H1 (cell line): ENCODE data around the gene TPM1. TPM values are rescaled to one million over a fixed set of nuclear protein-coding genes. Genes with fewer than 3 reads are reported as not detected.

Experiments used
- CTCF ChIA-PET: fragments of 300-600 bp; sonication (Branson Sonifier 250); formaldehyde crosslinking; loops from one replicate; lab custom pipeline; 2021; ENCODE audit not compliant: partially characterized antibody; lab: Charles Lee
- POLR2A ChIA-PET: fragments of 300-600 bp; sonication (Branson Sonifier 250); formaldehyde crosslinking; loops from one replicate; lab custom pipeline; 2021; ENCODE audit warnings: inconsistent platforms; ENCODE audit not compliant: partially characterized antibody; lab: Charles Lee
- DNase-seq, 2 experiments: peaks; one replicate each; pipeline versions ENCODE4 v3.0.0 to v3.0.0-alpha.2; 2010 to 2022; ENCODE audit warnings: low spot score in 2 of 2, low read depth in 1 of 2, mixed read lengths in 1 of 2
- FAIRE-seq: peaks from 2 replicates; lab custom pipeline; 2011; peaks lifted over from hg19 to GRCh38; lab: Jason Lieb, UNC
- H2AFZ ChIP-seq: 2 replicates; pipeline ENCODE4 v1.8.1; 2012; ENCODE audit warnings: low read length, inconsistent platforms
- H2AK5ac ChIP-seq: 2 replicates; pipeline ENCODE4 v1.6.1; 2013; ENCODE audit warnings: low read depth, low read length
- H2BK120ac ChIP-seq: replicated peaks from 2 replicates; pipeline ENCODE3; 2013; ENCODE audit warnings: low read depth, low read length, inconsistent platforms
- H2BK12ac ChIP-seq: 2 replicates; pipeline ENCODE4 v1.6.1; 2013; ENCODE audit warnings: low read depth, low read length
- H2BK15ac ChIP-seq: 2 replicates; pipeline ENCODE4 v1.6.1; 2013; ENCODE audit warnings: low read length
- H2BK20ac ChIP-seq: 2 replicates; pipeline ENCODE4 v1.6.1; 2013; ENCODE audit warnings: low read length
- H2BK5ac ChIP-seq: 2 replicates; pipeline ENCODE4 v1.6.1; 2013; ENCODE audit warnings: low read depth, low read length
- H3K14ac ChIP-seq: 2 replicates; pipeline ENCODE4 v1.6.1; 2013; ENCODE audit warnings: inconsistent platforms; ENCODE audit not compliant: insufficient read length
- H3K18ac ChIP-seq: 2 replicates; pipeline ENCODE4 v1.6.1; 2013; ENCODE audit warnings: low read length; ENCODE audit errors: extremely low read depth
- H3K23ac ChIP-seq: 2 replicates; pipeline ENCODE4 v1.6.1; 2013; ENCODE audit warnings: inconsistent platforms; ENCODE audit not compliant: insufficient read length
- H3K23me2 ChIP-seq: 2 replicates; pipeline ENCODE4 v1.6.1; 2013; ENCODE audit warnings: low read depth, low read length
- H3K27ac ChIP-seq: 2 replicates; pipeline ENCODE4 v1.6.1; 2011; ENCODE audit warnings: low read depth, low read length, inconsistent platforms
- H3K27me3 ChIP-seq, 4 experiments: replicated peaks in 1 of 4; 1 replicate in 1 of 4; 2 replicates in 3 of 4; pipeline versions ENCODE4 v1.6.1 to v1.8.1; 2011 to 2013; ENCODE audit warnings: low read length in 3 of 4, mild to moderate bottlenecking in 3 of 4, inconsistent platforms in 2 of 4, mixed read lengths in 2 of 4, moderate library complexity in 1 of 4; ENCODE audit not compliant: control insufficient read depth in 3 of 4, insufficient read depth in 3 of 4; ENCODE audit errors: extremely low read depth in 1 of 4
- H3K36me3 ChIP-seq, 4 experiments: 2 replicates each; pipeline versions ENCODE4 v1.6.1 to v1.8.1; 2011 to 2013; ENCODE audit warnings: mild to moderate bottlenecking in 4 of 4, low read length in 3 of 4, moderate library complexity in 2 of 4, control low read depth in 1 of 4, inconsistent platforms in 1 of 4; ENCODE audit not compliant: insufficient read depth in 4 of 4, control insufficient read depth in 2 of 4
- H3K4ac ChIP-seq: replicated peaks from 2 replicates; pipeline ENCODE3; 2013; ENCODE audit warnings: low read length, low read depth, mixed read lengths, inconsistent platforms; ENCODE audit not compliant: insufficient read length
- H3K4me1 ChIP-seq, 4 experiments: replicated peaks in 1 of 4; 1 replicate in 1 of 4; 2 replicates in 3 of 4; pipeline versions ENCODE4 v1.6.1 to v1.8.1; 2011 to 2013; ENCODE audit warnings: low read length in 3 of 4, inconsistent platforms in 2 of 4, mixed read lengths in 1 of 4; ENCODE audit not compliant: insufficient read depth in 4 of 4, control insufficient read depth in 3 of 4
- H3K4me2 ChIP-seq, 2 experiments: 2 replicates each; pipeline versions ENCODE4 v1.6.1 to v1.8.1; 2011 to 2013; ENCODE audit warnings: low read depth in 2 of 2, low read length in 2 of 2, control low read depth in 1 of 2, inconsistent platforms in 1 of 2, mild to moderate bottlenecking in 1 of 2; ENCODE audit not compliant: insufficient read depth in 1 of 2
- H3K4me3 ChIP-seq, 4 experiments: fragments of 200-600, 300-600 bp in 1 of 4; sonication (generic), shearing (Covaris generic), sonication (Bioruptor Twin) in 1 of 4; 2 replicates each; pipeline versions ENCODE4 v1.5.1 to v1.8.1; 2011 to 2016; ENCODE audit warnings: low read length in 4 of 4, low read depth in 3 of 4, control low read depth in 2 of 4, inconsistent platforms in 2 of 4, mild to moderate bottlenecking in 2 of 4, mixed read lengths in 1 of 4, moderate library complexity in 1 of 4; ENCODE audit not compliant: insufficient read depth in 2 of 4; ENCODE audit errors: extremely low read depth in 1 of 4
- H3K56ac ChIP-seq: replicated peaks from 2 replicates; pipeline ENCODE3; 2013; ENCODE audit warnings: low read depth, mild to moderate bottlenecking, mixed read lengths, low read length, inconsistent platforms; ENCODE audit not compliant: insufficient read length
- H3K79me1 ChIP-seq: 2 replicates; pipeline ENCODE4 v1.6.1; 2013; ENCODE audit warnings: low read depth, low read length, control low read depth
- H3K79me2 ChIP-seq, 2 experiments: 2 replicates each; pipeline versions ENCODE4 v1.6.1 to v1.8.1; 2012 to 2013; ENCODE audit warnings: low read length in 2 of 2, mild to moderate bottlenecking in 2 of 2, inconsistent platforms in 1 of 2; ENCODE audit not compliant: insufficient read depth in 2 of 2, control insufficient read depth in 1 of 2
- H3K9ac ChIP-seq, 4 experiments: replicated peaks in 1 of 4; 1 replicate in 1 of 4; 2 replicates in 3 of 4; pipeline versions ENCODE4 v1.6.1 to v1.8.1; 2011 to 2013; ENCODE audit warnings: low read depth in 3 of 4, low read length in 3 of 4, control low read depth in 2 of 4, mild to moderate bottlenecking in 2 of 4, moderate library complexity in 2 of 4, inconsistent platforms in 1 of 4; ENCODE audit errors: extremely low read depth in 1 of 4
- H3K9me3 ChIP-seq, 2 experiments: 2 replicates each; pipeline versions ENCODE4 v1.6.1 to v1.8.1; 2012 to 2013; ENCODE audit warnings: mild to moderate bottlenecking in 2 of 2, moderate library complexity in 2 of 2, control low read depth in 1 of 2, inconsistent platforms in 1 of 2, low read depth in 1 of 2, low read length in 1 of 2, mixed read lengths in 1 of 2; ENCODE audit not compliant: insufficient read depth in 2 of 2
- H4K20me1 ChIP-seq, 2 experiments: replicated peaks in 1 of 2; 2 replicates each; pipeline versions ENCODE3 to v1.8.1; 2011 to 2013; ENCODE audit warnings: inconsistent platforms in 2 of 2, low read length in 2 of 2, mild to moderate bottlenecking in 1 of 2; ENCODE audit not compliant: insufficient read depth in 2 of 2, control insufficient read depth in 1 of 2
- H4K5ac ChIP-seq: 2 replicates; pipeline ENCODE4 v1.6.1; 2013; ENCODE audit warnings: low read length, low read depth, mixed read lengths, inconsistent platforms; ENCODE audit not compliant: insufficient read length
- H4K8ac ChIP-seq: 2 replicates; pipeline ENCODE4 v1.8.0; 2013; ENCODE audit warnings: mild to moderate bottlenecking, moderate library complexity, low read length, inconsistent platforms; ENCODE audit not compliant: insufficient read depth; ENCODE audit errors: extremely low read depth
- H4K91ac ChIP-seq: replicated peaks from 2 replicates; pipeline ENCODE3; 2013; ENCODE audit warnings: low read length, mixed read lengths, inconsistent platforms; ENCODE audit not compliant: insufficient read length
- BACH1 ChIP-seq: IDR thresholded peaks from 2 replicates; pipeline ENCODE4 v1.6.1; 2012; ENCODE audit warnings: low read length, improper control_type of control experiment
- CBX5 ChIP-seq: fragments of 300-800, 300-1000 bp; sonication (generic); IDR thresholded peaks from 2 replicates; pipeline ENCODE4 v1.7.1; 2016; ENCODE audit warnings: antibody characterized with exemption, low read length, low read depth
- CBX8 ChIP-seq: fragments of 300-800, 300-1000 bp; sonication (generic); IDR thresholded peaks from 2 replicates; pipeline ENCODE4 v1.7.1; 2016; ENCODE audit warnings: low read depth, low read length, borderline replicate concordance
- EZH2 ChIP-seq: fragments of 200-600 bp; sonication (generic); IDR thresholded peaks from 2 replicates; pipeline ENCODE4 v1.7.1; 2012; ENCODE audit warnings: low read depth, mild to moderate bottlenecking, moderate library complexity, low read length, inconsistent platforms; ENCODE audit not compliant: severe bottlenecking
- KDM4A ChIP-seq: IDR thresholded peaks from one replicate; pipeline ENCODE4 v1.7.1; 2012; ENCODE audit warnings: low read depth, mild to moderate bottlenecking, moderate library complexity, low read length, inconsistent platforms; ENCODE audit not compliant: severe bottlenecking
- NRF1 ChIP-seq: IDR thresholded peaks from 2 replicates; pipeline ENCODE4 v1.6.1; 2011; ENCODE audit warnings: mild to moderate bottlenecking, low read depth, low read length, improper control_type of control experiment
- PHF8 ChIP-seq: fragments of 200-600 bp; sonication (generic); conservative IDR thresholded peaks from 2 replicates; pipeline ENCODE4 v1.7.1; 2012; ENCODE audit warnings: low read depth, mild to moderate bottlenecking, inconsistent platforms, low read length, moderate library complexity
- RFX5 ChIP-seq: IDR thresholded peaks from 2 replicates; pipeline ENCODE4 v1.6.1; 2011; ENCODE audit warnings: low read depth, low read length, improper control_type of control experiment, borderline replicate concordance
- SIRT6 ChIP-seq: IDR thresholded peaks from one replicate; pipeline ENCODE4 v1.7.1; 2012; ENCODE audit warnings: low read length, inconsistent platforms
- SRF ChIP-seq: IDR thresholded peaks from 2 replicates; pipeline ENCODE4 v1.6.1; 2011; ENCODE audit warnings: mild to moderate bottlenecking, low read depth, low read length, moderate library complexity
- TBP ChIP-seq: IDR thresholded peaks from 2 replicates; pipeline ENCODE4 v1.6.1; 2011; ENCODE audit warnings: low read depth, low read length, improper control_type of control experiment
- TEAD4 ChIP-seq: IDR thresholded peaks from 2 replicates; pipeline ENCODE4 v1.6.1; 2012; ENCODE audit warnings: low read depth, low read length, inconsistent platforms, mixed read lengths
- YY1 ChIP-seq: IDR thresholded peaks from 2 replicates; pipeline ENCODE4 v1.6.1; 2011; ENCODE audit warnings: low read depth, mild to moderate bottlenecking, low read length
- ZNF274 ChIP-seq: IDR thresholded peaks from 2 replicates; pipeline ENCODE4 v1.7.0; 2012; ENCODE audit warnings: low read length, borderline replicate concordance; ENCODE audit errors: extremely low read depth
- WGBS, 2 experiments: shearing (Covaris generic) in 1 of 2; methylation state at CpG; one replicate each; pipeline versions ENCODE4 v1.1.6 to v1.1.7; 2013 to 2015; ENCODE audit warnings: low lambda C conversion rate in 2 of 2, mixed read lengths in 2 of 2, inconsistent platforms in 1 of 2, low coverage in 1 of 2, missing lambda C conversion rate in 1 of 2; ENCODE audit not compliant: insufficient replicate concordance in 2 of 2, insufficient coverage in 1 of 2, insufficient read length in 1 of 2; ENCODE audit errors: extremely low coverage in 1 of 2, missing lambda C conversion rate in 1 of 2; 5-methylcytosine and 5-hydroxymethylcytosine counted together
- polyA plus RNA-seq, 7 experiments: library from polyadenylated mRNA; depleted of rRNA in 3 of 7; stranded (reverse) in 5 of 7; unstranded in 2 of 7; fragments of >200 nt in 5 of 7; fragments of 200-250 nt in 2 of 7; gene quantifications; 1 replicate in 5 of 7; 2 replicates in 1 of 7; 4 replicates in 1 of 7; pipeline versions ENCODE4 v1.2.1 to v1.2.3, GENCODE V29; 2011 to 2013; ENCODE audit warnings: missing spikeins in 2 of 7, mixed read lengths in 2 of 7
- total RNA-seq: library from RNA; stranded (reverse); fragmentation: NEBNext Ultra II Directional; extraction: Animal tissue kit (Norgen Biotek cat#: 25700); gene quantifications from 2 replicates; pipeline ENCODE4 v1.2.1, GENCODE V29; 2021

TPM1 gene
- total and polyA plus RNA-seq, 2 of the 8 experiments (the other 6 are each of a cell fraction or from before 2014, with no cell fraction given): 258 to 579 TPM

DNA sequence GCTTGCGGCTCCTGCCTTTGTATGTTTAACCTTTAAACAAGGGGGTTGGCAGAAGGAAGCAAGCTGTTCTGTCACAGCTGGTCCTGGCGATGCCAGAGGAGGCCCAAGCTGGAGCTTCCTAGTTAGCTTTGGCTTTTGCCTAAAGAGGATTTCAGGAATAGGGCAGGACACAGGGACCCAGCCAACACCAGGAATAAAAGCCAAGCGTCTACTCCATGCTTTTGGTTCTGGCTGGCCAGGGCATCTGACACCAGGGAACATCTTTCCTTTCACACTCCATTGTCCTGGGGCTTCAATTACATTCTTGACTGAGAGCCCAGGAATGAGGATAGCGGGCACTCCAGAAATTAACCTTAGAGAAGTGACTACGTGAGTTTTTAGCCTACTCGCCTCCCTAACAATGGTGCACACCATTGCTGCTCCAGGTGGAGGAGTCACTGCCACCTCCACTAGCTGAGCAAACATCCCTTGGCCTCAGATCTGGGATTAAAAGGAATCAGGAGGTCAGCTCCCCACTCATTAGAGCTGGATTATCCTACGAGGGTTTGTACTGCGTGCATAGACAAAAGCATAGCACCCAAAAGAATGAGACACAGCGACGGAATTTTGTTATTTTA lies 38.2 kb downstream of the TPM1 start:
- no peak overlapping the region for H4K8ac ChIP-seq
- H3K23ac ChIP-seq: no peak overlapping the region
- H3K9me3 ChIP-seq: no peaks in the 10 kb centered on the region
- H3K4me3 ChIP-seq: no peak overlapping the region
- peak overlapping the region; percentile 66 for H2BK120ac ChIP-seq
- ChIA-PET CTCF (interaction anchor here (1.0 to 4.3 kb wide), 7 partner anchors 8 to 338 kb away, joined by 3 to 22 read pairs (median 4); no protein-coding TSS in a partner anchor), POLR2A (interaction anchor here (0.9 to 18.5 kb wide), 7 partner anchors 11 to 40 kb away, joined by 3 to 325 read pairs (median 5); no protein-coding TSS in a partner anchor)
- no peak overlapping the region; the same call in 1 of the 2 replicates for H2AK5ac ChIP-seq
- no peak overlapping the region for H3K56ac ChIP-seq
- peaks cover 11 to 22% (median 14%) of the 10 kb centered on the region in 4 experiments for H3K4me1 ChIP-seq
- H3K27ac ChIP-seq: no peak overlapping the region
- H4K91ac ChIP-seq: peak overlapping the region; percentile 31
- no peaks in the 10 kb centered on the region for H3K27me3 ChIP-seq
- no peaks in the 10 kb centered on the region for H3K36me3 ChIP-seq
- no peaks in the 10 kb centered on the region for H3K23me2 ChIP-seq
- H2BK5ac ChIP-seq: peak overlapping the region; percentile 30; the same call in 1 of the 2 replicates
- H2BK12ac ChIP-seq: peak overlapping the region; percentile 3; the same call in 1 of the 2 replicates
- no peak overlapping the region for H4K5ac ChIP-seq
- H3K18ac ChIP-seq: no peak overlapping the region; the same call in 1 of the 2 replicates
- 0 out of 2 replicates have a peak overlapping the region, but pooled peaks have one; percentile 95 for H2BK15ac ChIP-seq
- WGBS, 2 experiments: 93% methylated on average over 10 of the region's 10 CpGs; no CpG with 5 or more reads in 1 of the 2 experiments
- H3K9ac ChIP-seq: no peak overlapping the region
- H2AFZ ChIP-seq: no peak overlapping the region
- no peaks in the 10 kb centered on the region for H4K20me1 ChIP-seq
- no peak for DNase-seq
- no peak overlapping the region for H3K4ac ChIP-seq
- H3K79me1 ChIP-seq: no peaks in the 10 kb centered on the region
- no peak for FAIRE-seq
- no peak overlapping the region for H3K4me2 ChIP-seq
- H3K14ac ChIP-seq: no peak overlapping the region
- no peaks in the 10 kb centered on the region for H3K79me2 ChIP-seq
- peak overlapping the region; percentile 72; the same call in 1 of the 2 replicates for H2BK20ac ChIP-seq
- TF ChIP-seq TBP: no peak
- TF ChIP-seq YY1: no peak
- no peak for TF ChIP-seq SRF
- TF ChIP-seq CBX5: no peak
- no peak for TF ChIP-seq SIRT6
- no peak for TF ChIP-seq ZNF274
- TF ChIP-seq KDM4A: no peak
- TF ChIP-seq CBX8: no peak
- TF ChIP-seq NRF1: no peak
- TF ChIP-seq TEAD4: no peak
- TF ChIP-seq PHF8: no peak
- TF ChIP-seq BACH1: no peak
- no peak for TF ChIP-seq EZH2
- no peak for TF ChIP-seq RFX5
